ENCODE results near the gene TMED3. TPM values are rescaled to one million over a fixed set of nuclear protein-coding genes. Genes with fewer than 3 reads are reported as not detected.

TMED3 gene
- total RNA-seq, 1 experiment from 2014 or later = 51.6 TPM

DNA sequence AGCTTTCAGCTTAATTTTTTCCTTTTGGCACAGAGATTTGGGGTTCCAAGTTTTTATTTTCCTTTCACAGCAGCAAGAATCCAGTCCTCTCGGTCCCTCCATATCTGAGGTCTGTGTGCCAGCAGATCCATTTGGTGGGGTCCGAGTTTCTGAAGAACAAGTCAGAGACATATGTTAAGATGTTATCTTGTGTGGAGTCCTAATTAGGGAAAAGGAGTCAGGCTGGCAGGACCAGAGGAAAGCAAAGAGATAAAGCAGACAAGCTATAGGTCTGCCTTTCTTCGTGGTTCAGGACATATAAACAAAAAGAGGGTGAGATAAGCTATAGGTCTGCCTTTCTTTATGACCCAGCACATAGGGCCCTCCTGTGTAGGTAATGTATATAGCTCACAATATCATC lies 54.9 kb downstream of the TMED3 start:
- POLR2A ChIA-PET (ENCODE audit: low non-redundant PET) = no interaction called here
- H3K36me3 ChIP-seq (ENCODE audit: insufficient read depth, low read length, poor library complexity, severe bottlenecking) = no peaks in the 10 kb centered on the region
- CTCF ChIA-PET = no interaction called here

DNA sequence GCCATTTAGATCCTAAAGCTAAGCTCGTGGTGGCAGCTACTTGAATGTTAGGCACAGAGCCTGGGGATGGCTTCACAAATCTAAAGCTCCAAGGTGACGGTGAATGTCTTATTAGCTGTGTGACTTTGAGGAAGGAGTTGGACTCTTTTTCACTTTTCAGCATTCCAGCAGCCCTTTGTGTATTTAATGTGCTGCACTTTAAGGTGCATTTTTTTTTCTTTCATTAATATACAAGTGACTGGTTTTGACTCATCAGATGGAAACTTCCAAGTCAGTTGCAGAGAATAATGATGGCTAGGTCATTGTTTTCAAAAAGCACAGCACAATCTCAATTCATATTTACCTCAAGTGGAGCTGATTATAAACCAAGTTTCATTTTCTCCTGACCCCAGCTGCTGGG lies 55.8 kb downstream of the TMED3 start:
- TF ChIP-seq, protein P1, sequence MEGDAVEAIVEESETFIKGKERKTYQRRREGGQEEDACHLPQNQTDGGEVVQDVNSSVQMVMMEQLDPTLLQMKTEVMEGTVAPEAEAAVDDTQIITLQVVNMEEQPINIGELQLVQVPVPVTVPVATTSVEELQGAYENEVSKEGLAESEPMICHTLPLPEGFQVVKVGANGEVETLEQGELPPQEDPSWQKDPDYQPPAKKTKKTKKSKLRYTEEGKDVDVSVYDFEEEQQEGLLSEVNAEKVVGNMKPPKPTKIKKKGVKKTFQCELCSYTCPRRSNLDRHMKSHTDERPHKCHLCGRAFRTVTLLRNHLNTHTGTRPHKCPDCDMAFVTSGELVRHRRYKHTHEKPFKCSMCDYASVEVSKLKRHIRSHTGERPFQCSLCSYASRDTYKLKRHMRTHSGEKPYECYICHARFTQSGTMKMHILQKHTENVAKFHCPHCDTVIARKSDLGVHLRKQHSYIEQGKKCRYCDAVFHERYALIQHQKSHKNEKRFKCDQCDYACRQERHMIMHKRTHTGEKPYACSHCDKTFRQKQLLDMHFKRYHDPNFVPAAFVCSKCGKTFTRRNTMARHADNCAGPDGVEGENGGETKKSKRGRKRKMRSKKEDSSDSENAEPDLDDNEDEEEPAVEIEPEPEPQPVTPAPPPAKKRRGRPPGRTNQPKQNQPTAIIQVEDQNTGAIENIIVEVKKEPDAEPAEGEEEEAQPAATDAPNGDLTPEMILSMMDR (conservative IDR thresholded peaks at IDR 0.05; ENCODE audit: low read depth, low read length) = no peak
- TF ChIP-seq EZH2 (IDR thresholded peaks at IDR 0.05; ENCODE audit: borderline replicate concordance, low read depth, low read length, poor library complexity, severe bottlenecking) = no peak
- H3K36me3 ChIP-seq (ENCODE audit: insufficient read depth, low read length, poor library complexity, severe bottlenecking) = no peaks in the 10 kb centered on the region
- no peak overlapping the region for H3K27ac ChIP-seq (ENCODE audit: low read depth, low read length, poor library complexity, severe bottlenecking)
- BruUV-seq (replicated peaks) = no TSS peak
- no peaks in the 10 kb centered on the region for H3K27me3 ChIP-seq (replicated peaks; ENCODE audit: insufficient read depth, low read depth, low read length, poor library complexity)
- no peak for DNase-seq (ENCODE audit: low spot score)
- ChIA-PET CTCF (no interaction called here), POLR2A (ENCODE audit: low non-redundant PET) (no interaction called here)
- no peaks in the 10 kb centered on the region for H3K4me1 ChIP-seq (ENCODE audit: insufficient read depth, low read length, poor library complexity, severe bottlenecking)
- H3K4me3 ChIP-seq (ENCODE audit: low read depth, low read length, poor library complexity, severe bottlenecking) = no peak overlapping the region
- H3K9me3 ChIP-seq (ENCODE audit: low read depth, low read length, poor library complexity, severe bottlenecking) = no peaks in the 10 kb centered on the region
- intact Hi-C loops (cut with micrococcal nuclease; ENCODE audit: unreplicated experiment) = no loop called here

More for the DNA sequence above, 54.9 kb downstream of the TMED3 start:
- no peak for TF ChIP-seq EZH2 (IDR thresholded peaks at IDR 0.05; ENCODE audit: borderline replicate concordance, low read depth, low read length, poor library complexity, severe bottlenecking)
- TF ChIP-seq, protein P1 (conservative IDR thresholded peaks at IDR 0.05; ENCODE audit: low read depth, low read length) = no peak
- intact Hi-C loops (cut with micrococcal nuclease; ENCODE audit: unreplicated experiment) = no loop called here
- Histone ChIP-seq H3K27me3 (replicated peaks; ENCODE audit: insufficient read depth, low read depth, low read length, poor library complexity) (no peaks in the 10 kb centered on the region), H3K27ac (ENCODE audit: low read depth, low read length, poor library complexity, severe bottlenecking) (no peak overlapping the region), H3K4me3 (ENCODE audit: low read depth, low read length, poor library complexity, severe bottlenecking) (no peak overlapping the region), H3K9me3 (ENCODE audit: low read depth, low read length, poor library complexity, severe bottlenecking) (no peaks in the 10 kb centered on the region), H3K4me1 (ENCODE audit: insufficient read depth, low read length, poor library complexity, severe bottlenecking) (no peaks in the 10 kb centered on the region)
- no peak for DNase-seq (ENCODE audit: low spot score)
- BruUV-seq (replicated peaks) = no TSS peak

DNA sequence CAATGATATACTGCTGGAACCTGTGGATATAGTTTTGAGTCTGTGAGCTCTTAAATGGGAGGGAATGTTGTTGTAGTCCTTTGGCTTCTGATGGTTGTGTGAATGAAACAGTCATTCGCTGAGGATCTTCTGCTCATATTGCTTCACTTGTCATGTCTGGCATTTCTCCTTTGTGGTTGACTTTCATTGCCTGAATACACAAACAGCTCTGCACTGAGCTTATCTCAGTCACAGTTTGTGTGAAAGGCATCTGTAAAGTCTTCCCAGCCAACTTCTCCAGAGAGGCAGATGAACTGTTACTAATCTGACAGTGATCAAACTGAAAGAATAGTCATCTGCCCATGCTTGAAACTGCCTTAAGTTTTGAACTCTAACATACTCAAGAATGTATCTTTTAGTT lies 59.8 kb downstream of the TMED3 start:
- Histone ChIP-seq H3K4me1 (ENCODE audit: insufficient read depth, low read length, poor library complexity, severe bottlenecking) (no peaks in the 10 kb centered on the region), H3K9me3 (ENCODE audit: low read depth, low read length, poor library complexity, severe bottlenecking) (no peaks in the 10 kb centered on the region), H3K27me3 (replicated peaks; ENCODE audit: insufficient read depth, low read depth, low read length, poor library complexity) (no peaks in the 10 kb centered on the region), H3K36me3 (ENCODE audit: insufficient read depth, low read length, poor library complexity, severe bottlenecking) (no peaks in the 10 kb centered on the region), H3K27ac (ENCODE audit: low read depth, low read length, poor library complexity, severe bottlenecking) (no peak overlapping the region), H3K4me3 (ENCODE audit: low read depth, low read length, poor library complexity, severe bottlenecking) (no peak overlapping the region)
- ChIA-PET CTCF (no interaction called here), POLR2A (ENCODE audit: low non-redundant PET) (no interaction called here)
- no TSS peak for BruUV-seq (replicated peaks)
- TF ChIP-seq, protein P1 (conservative IDR thresholded peaks at IDR 0.05; ENCODE audit: low read depth, low read length) = no peak
- no peak for TF ChIP-seq EZH2 (IDR thresholded peaks at IDR 0.05; ENCODE audit: borderline replicate concordance, low read depth, low read length, poor library complexity, severe bottlenecking)
- no peak for DNase-seq (ENCODE audit: low spot score)
- intact Hi-C loops (cut with micrococcal nuclease; ENCODE audit: unreplicated experiment) = no loop called here
